EL (cell line): ENCODE results near the gene ATRN.

Experiments used
- DNase-seq: peaks from one replicate; pipeline ENCODE4 v3.0.0-alpha.2; 2016

The ATRN gene

GRCh38 chr20:3660262-3661059 lies 189.6 kb downstream of the ATRN start:
- DNase-seq, result no peak

DNA sequence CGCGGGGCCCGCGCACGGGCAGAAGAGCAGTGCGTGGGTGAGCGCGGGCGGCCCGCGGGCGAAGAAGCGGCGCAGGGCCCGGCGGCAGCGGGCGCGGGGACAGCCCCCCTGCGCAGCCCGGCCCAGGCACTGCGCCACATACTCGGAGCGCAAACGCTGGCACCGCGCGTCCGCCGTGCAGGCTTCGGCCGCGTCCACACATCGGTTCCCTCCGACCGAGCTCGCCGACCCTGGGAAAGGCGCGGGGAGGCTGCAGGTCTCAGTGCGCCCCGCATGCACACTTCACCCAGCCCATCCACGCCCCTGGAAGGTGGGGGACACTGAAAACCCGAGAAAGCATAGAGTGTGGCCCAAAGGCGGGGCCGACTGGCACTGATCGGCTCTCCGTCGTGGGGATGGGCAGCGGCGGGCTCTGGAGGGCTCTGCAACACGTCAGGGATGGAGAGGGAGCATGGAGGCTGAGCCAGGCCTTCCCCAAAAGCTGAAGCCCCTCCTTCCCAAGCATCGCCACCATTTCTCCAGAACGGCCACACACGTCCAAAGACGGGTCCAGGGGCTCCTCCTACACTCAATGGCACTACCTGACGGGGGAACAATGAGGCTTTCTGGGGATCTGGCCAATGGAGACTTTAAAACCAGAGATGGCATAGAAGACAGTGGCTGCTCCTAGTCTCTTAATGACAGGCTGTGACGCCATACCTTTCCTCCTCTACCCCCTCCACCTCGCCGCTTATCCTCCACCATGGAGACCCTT lies 190.4 kb downstream of the ATRN start:
- DNase-seq, result no peak

GRCh38 chr20:3661814-3662665 lies 191.2 kb downstream of the ATRN start:
- no peak for DNase-seq

GRCh38 chr20:3663031-3663701 lies 192.3 kb downstream of the ATRN start, which contains the start of gene GFRA4:
Gene GFRA4, minus strand, starts transcription at chr20:3663399. Its CDS starts 0 bp downstream, at chr20:3663399.
- no peak for DNase-seq

DNA sequence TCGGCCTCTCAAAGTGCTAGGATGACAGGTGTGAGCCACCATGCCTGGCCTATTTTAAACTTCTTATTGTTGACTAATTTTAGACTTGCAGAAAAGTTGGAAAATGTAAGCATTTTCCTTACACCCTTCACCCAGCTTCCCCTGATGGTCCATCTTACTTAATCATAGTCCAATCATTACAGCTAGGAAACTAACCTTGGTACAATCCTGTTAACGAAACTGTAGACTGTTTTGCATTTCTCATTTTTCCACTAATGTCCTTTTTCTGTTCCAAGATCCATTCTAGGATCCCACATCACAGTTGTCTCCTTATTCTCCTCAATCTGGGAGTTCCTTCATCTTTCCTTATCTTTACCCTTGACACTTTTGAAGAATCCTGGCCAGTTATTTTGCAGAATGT lies 193.0 kb downstream of the ATRN start:
- DNase-seq, result no peak

DNA sequence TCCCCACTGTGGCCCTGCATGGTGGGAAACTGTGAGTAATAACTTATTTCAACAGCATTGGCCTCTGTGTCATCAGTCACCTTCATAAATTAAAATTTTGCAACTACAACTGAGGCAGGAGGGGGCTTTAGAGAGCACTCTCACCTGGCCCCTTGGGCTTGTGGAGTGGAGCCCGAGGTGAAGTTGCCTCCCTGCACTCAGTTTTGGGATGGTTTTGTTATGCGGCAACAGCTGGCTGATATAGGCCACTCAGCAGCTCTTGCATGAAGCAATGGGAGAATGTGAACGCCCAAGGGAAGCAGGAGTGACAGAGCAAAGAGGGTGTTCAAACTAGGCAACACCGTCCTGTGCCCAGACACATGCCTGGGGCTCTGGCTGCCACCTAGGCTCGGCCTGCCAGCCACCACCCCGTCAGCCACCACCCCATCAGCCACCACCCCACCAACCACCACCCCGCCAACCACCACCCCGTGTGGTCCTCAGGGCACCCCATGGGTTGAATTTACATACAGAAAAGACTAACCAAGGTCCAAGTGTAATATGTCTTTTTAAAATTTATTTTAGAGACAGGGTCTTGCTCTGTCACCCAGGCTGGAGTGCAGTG lies 196.7 kb downstream of the ATRN start:
- no peak for DNase-seq

DNA sequence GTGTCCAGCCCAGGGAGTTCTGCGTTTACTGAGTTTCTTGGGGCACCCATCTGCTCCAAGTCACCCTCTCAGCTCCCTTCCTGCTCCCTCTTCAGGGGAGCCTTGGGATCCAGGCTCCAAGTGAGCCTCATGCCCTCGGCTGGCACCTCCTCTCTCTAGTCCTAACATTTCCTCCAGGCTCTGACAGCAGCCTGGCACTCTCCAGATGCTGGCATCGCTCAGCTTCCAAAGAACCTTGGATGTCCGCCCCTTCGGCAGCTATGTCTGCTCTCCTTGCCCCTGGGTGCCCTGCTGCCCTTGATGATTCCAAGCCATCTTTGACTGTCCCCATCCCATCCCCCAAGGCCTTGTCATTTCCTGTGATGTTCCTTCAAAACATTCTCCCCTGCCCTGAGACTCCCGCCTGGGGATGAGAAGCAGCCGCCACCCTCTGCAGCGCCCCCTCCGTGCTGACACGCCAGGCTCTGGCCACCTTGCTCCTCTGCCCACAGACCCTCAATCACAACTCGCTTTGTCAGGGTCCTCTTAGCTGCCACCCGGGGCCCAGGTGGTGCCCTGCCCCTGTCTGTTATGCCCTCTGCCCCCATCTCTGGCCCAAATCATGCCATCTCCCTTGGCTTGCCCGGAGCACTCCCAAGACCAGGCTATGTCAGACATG lies 199.0 kb downstream of the ATRN start:
- DNase-seq, result no peak

GRCh38 chr20:3670511-3670910 lies 199.7 kb downstream of the ATRN start:
- peak; percentile 49 for DNase-seq

DNA sequence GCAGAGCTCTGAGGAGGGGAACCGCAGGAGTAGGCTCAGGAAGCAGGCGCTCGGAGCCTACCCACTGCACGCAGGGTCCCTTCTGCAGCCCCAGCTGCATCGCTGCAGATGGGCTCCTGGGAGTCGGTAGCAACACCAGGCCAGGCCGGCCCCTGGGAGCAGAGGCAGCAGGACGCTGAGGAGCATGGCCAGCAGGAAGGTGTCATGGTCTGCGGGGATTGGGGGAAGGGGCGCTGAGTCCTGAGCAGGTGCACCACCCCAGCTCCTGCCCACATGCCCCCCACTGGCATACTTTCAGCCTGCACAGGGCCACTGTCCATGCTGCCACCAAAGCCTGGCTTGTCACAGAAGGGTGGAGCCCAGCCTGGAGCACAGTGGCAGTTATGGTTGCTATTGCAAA lies 200.1 kb downstream of the ATRN start:
- no peak for DNase-seq

DNA sequence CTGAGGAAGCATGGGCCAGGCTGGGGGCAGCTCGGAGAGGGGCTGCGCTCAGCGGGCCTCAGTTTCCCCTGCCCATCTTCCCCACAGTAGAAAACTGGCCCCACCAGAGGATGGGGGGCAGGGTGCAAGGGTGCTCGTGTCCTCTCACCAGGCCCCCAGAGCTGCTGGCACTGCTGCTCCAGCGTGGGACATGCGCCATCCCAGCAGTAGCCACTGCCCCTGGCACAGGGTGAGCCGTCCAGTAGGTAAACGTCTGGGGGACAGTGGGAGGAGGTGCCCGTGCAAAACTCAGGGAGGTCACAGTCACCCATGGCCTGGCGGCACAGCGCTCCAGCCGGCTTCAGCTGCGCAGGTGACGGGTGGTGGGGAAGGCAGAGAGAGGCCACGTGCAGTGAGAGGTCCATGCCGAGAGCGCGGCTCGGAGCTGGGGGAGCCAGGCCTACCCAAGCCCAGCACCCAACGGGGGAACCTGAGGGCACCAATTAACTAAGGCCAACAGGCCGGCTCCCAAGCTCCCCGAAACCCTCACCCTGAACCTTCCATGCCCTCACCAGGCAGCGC lies 201.2 kb downstream of the ATRN start:
- no peak for DNase-seq

DNA sequence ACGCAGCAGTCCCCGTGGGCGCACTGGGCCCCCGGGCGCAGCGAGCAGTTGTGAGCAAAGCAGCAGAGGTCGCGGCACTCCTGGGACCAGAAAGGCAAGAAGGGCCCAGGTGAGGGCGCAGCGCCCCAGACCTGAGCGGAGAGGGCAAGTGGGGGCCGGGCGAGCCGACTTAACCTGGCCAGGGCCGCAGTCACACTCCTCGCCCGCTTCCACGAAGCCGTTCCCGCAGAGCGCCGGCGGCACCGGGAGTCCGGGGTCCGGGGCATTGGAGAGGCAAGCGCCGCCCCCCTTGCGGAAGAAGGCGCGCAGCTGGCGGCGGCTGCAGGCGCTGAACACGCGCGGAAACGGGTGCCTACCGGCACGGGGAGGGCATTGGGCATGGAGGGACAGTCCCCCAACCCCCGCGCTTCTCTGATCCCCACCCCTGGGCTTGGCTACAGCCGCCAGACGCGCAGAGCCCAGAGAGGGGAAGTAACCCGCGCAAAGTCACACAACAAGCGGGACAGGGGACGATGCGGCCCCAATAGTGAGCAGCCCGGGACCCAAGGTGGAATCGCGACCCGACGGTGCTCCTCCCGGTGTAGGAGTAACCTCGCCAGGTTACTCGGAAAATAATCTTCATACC lies 201.8 kb downstream of the ATRN start:
- no peak for DNase-seq

- DNase-seq, result no peak
These were observed 202.6 kb downstream of the ATRN start for GRCh38 chr20:3673221-3674070.

GRCh38 chr20:3674447-3674846 lies 203.6 kb downstream of the ATRN start:
- DNase-seq, result no peak

DNA sequence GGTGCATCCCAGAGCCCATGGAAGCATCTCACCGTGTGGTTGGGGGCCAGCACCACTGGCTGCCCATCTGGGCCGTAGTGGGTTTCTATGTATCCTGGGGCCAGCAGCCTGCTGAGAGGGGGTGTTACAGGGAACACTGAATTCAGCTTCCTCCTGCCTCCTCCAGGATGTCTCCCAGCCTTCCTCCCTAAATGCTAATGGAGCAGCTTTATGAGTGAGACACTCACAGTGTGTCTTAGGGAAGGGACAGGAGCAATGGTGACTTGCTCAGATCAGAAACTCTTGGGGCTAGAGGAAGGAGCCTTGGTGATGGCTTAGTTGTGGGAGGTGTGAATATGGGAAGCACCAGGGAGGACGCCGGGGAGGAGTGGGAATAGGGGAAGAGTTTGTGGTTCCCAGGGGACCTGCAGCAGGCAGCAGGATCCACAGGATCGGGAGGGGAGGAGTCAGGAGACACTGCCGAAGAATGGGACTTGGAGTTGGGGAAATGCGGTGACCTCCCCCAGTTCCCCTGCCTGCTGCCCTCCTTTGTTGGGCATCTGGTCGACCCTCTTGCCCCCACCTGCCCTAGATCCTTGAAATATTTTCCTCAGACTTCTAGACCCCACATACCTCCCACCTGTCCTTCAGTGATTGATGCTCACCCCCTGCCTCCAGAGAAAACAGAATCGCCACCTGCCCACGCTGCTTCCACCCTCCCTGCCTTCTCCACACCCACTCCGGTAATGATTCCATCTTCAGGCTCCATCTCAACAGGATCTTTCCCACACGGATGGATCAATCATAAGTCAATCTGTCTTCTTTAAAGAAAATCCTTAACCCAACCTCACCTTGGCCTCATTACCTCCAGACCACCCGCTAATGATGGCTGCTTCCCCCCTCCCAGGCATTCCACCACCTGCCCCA lies 204.4 kb downstream of the ATRN start:
- no peak for DNase-seq

GRCh38 chr20:3677733-3678132 lies 206.9 kb downstream of the ATRN start:
- peak; percentile 73 for DNase-seq

DNA sequence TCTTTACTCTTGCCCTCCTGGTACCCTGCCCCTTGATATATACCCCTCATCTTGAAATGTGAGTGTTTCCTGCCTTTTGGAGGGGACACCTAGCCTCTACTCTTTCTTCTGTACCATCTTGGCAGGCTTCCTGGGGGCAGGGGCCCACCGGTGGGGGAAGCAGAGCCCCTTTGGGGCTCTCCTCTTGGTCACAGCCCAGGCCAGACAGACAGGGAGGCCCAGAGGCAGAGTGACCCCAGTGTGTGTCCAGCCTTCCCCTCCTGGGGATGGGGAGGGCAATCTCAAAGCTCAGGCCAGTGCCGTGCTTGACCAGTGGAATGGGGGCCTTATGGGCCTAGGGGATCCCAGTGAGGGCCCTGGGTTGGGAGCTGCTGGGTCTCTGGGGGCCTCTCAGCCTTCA lies 207.4 kb downstream of the ATRN start:
- no peak for DNase-seq

- peak; percentile 38 for DNase-seq
These were observed 208.3 kb downstream of the ATRN start for GRCh38 chr20:3678856-3679720.
